IPS-18a (cell line): ENCODE data around the gene TRAK1.

ENCODE experiments used
- H3K27ac ChIP-seq: one replicate; pipeline ENCODE4 v1.5.1; 2013; ENCODE audit warnings: low read length
- H3K27me3 ChIP-seq: one replicate; pipeline ENCODE4 v1.6.1; 2013; ENCODE audit warnings: mild to moderate bottlenecking, low read length; ENCODE audit not compliant: control insufficient read depth, insufficient read depth
- H3K36me3 ChIP-seq: one replicate; pipeline ENCODE4 v1.6.1; 2013; ENCODE audit warnings: low read depth, low read length; ENCODE audit not compliant: control insufficient read depth
- H3K4me1 ChIP-seq: one replicate; pipeline ENCODE4 v1.6.1; 2013; ENCODE audit warnings: low read depth, low read length; ENCODE audit not compliant: control insufficient read depth
- H3K4me3 ChIP-seq: one replicate; pipeline ENCODE4 v1.5.1; 2013; ENCODE audit warnings: low read length
- H3K9ac ChIP-seq: one replicate; pipeline ENCODE4 v1.6.1; 2013; ENCODE audit warnings: mild to moderate bottlenecking, low read length, moderate library complexity
- H3K9me3 ChIP-seq: one replicate; pipeline ENCODE4 v1.6.1; 2013; ENCODE audit warnings: low read depth, low read length; ENCODE audit not compliant: control insufficient read depth

The TRAK1 gene

DNA sequence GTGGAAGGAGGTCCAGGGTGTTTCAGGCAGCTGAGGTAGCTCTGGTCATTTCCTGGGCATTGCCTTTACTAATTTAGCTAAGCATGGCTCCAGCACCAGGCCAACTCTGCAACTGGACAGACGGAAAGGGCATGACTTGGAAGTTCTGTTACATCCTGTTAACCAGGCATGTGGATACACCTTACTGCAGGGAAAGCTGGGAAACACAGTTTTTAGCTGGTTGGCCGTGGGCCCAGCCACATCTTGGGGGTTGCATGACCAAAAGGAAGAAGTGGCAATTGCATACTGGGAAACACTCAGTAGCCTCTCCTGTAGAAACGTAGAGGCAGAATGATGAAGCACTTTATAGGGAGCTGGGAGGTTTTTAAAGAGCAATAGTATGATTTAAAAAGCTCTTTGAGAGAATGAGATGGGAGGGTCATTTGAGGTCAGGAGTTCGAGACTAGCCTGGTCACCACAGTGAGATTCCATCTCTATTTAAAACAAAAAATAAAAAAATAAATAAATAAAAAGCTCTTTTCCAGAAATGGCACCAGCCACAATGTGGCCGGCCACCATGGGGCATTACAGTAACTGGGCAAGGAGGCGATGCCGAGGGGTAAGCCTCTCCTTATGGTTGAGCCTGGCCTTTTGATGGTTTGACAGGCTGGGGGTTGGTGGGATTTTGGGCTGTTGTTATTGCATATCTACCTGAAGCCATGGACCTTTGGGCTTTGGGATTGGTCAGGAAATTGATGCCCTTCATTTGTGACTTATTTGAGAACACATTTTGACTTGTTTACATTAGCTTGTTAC lies 28.6 kb downstream of the TRAK1 start:
- Histone ChIP-seq H3K9me3 (no peaks in the 10 kb centered on the region), H3K36me3 (no peaks in the 10 kb centered on the region), H3K27me3 (no peaks in the 10 kb centered on the region), H3K4me3 (no peak overlapping the region), H3K9ac (no peak overlapping the region), H3K4me1 (peaks cover 7% of the 10 kb centered on the region), H3K27ac (no peak overlapping the region)

DNA sequence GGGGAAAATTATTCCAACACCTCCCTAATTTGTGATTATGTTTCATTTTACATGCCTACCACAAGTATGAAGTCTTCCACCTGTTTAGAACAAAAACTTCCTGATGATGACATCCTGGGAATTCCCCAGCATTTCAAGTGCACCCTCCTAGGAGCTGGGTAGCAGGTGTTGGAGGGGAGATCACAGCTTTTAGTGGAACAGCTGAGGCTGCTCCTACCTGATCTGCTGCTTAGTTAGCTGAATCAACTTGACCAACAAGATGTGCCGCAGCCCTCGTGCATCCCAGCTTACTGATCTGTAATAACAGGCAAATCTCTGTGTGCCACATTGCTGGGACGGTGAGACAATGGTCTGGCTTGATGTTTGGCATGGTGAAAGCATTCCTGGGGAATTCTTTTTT lies 29.7 kb downstream of the TRAK1 start:
- Histone ChIP-seq H3K4me3 (no peak overlapping the region), H3K27ac (no peak overlapping the region), H3K27me3 (no peaks in the 10 kb centered on the region), H3K9ac (no peak overlapping the region), H3K36me3 (no peaks in the 10 kb centered on the region), H3K9me3 (no peaks in the 10 kb centered on the region), H3K4me1 (peaks cover 7% of the 10 kb centered on the region)

DNA sequence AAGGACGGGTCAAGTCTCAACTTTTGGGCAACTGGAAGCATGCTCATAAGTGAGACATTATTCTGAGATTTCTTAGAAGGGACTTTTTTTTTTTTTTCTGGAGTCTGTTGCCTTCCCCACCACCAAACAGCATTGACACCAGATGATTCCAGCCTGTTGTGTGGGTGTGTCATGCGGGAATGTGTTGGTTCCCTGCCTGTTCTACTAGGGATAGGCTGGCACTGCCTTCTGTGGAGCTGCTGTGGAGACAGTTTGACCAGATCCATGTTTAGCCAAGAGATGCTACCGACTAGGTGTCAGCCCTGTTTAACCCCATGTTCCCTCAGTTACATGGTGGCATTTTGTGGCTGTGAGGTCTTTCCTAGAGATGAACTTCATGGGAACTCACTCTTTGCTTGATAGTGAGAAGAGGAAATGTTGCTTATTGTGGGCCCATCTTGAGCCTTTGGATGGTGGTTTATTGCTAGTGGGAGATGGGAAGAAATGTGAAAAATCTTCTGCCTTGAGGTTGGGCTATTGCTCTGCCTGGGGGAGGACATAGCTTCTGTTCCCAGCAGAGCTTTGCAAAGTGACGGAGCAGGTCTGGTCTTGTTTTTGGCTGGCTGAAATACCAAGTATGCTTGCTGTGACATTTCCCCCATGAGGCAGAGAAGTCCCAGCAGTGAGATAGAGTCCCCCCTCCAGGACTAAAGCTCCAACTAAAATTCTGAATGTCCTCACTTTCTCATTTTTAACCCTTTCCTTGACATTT lies 31.3 kb downstream of the TRAK1 start:
- no peaks in the 10 kb centered on the region for H3K36me3 ChIP-seq
- H3K4me1 ChIP-seq: peaks cover 7% of the 10 kb centered on the region
- H3K9ac ChIP-seq: no peak overlapping the region
- H3K4me3 ChIP-seq: no peak overlapping the region
- no peak overlapping the region for H3K27ac ChIP-seq
- no peaks in the 10 kb centered on the region for H3K9me3 ChIP-seq
- H3K27me3 ChIP-seq: no peaks in the 10 kb centered on the region

DNA sequence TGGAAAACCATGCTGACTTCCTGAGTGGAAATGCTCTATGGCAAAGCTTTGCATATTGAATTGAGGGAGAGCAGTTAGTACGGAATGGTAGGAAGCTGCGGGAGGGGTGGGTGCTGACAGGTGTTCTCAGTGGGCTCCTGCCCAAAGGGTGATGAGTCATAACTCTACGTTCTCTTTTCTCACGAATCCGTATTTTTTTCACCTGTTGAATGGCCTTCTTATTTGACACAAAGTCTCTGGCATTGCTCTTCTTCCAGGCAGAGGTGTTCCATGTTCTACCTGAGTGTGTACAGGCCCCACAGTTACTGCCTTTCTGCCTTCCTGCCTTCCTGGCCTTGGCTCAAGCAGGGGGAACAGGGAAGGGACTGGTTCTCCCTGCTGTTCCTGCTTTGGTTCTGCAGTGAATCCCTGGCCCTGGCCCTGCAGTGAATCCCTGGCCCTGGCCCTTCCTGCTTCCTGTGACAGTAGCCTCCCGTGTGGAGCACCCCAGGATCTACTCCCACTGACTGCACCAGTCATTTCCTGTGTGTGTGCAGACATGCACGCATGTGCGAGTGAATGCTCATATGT lies 31.9 kb downstream of the TRAK1 start:
- H3K36me3 ChIP-seq: no peaks in the 10 kb centered on the region
- H3K4me3 ChIP-seq: no peak overlapping the region
- peaks cover 7% of the 10 kb centered on the region for H3K4me1 ChIP-seq
- H3K27me3 ChIP-seq: no peaks in the 10 kb centered on the region
- H3K9me3 ChIP-seq: no peaks in the 10 kb centered on the region
- H3K27ac ChIP-seq: no peak overlapping the region
- H3K9ac ChIP-seq: no peak overlapping the region

DNA sequence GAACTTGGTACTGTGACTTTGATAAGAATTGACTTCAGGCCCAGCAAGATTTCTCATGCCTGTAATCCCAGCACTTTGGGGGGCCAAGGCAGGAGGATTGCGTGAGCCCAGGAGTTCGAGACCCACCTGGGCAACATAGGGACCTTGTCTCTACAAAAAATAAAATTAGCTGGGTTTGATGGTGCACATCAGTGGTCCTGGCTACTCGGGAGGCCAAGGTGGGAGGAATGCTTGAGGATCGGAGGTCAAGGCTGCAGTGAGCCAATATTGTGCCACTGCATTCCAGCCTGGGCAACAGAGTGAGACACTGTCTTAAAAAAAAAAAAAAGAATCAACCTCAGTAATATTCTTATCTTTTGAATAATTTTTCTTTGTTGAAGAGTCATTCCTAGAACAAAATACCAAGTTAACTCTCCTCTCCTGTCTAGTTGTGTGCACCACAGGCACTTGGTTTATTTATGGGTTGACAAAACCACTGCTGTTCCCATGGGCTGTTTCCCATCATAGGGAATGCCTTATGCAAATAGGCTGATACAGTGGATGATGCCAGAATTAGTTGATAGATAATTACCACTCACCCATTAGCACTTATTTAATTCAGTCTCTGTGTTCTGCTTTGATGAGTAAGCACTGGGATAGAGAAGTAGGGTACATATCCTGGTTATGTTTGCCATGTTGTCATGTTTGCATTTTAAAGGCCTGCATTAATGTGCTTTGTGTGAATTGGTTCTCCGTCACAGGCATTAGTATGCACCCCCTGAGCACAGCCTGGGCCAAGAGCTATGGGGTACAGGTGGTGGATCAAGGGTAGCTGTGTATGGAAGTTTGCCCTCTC lies 32.9 kb downstream of the TRAK1 start:
- Histone ChIP-seq H3K9ac (no peak overlapping the region), H3K27ac (no peak overlapping the region), H3K4me3 (no peak overlapping the region), H3K36me3 (no peaks in the 10 kb centered on the region), H3K4me1 (peaks cover 7% of the 10 kb centered on the region), H3K27me3 (no peaks in the 10 kb centered on the region), H3K9me3 (no peaks in the 10 kb centered on the region)

DNA sequence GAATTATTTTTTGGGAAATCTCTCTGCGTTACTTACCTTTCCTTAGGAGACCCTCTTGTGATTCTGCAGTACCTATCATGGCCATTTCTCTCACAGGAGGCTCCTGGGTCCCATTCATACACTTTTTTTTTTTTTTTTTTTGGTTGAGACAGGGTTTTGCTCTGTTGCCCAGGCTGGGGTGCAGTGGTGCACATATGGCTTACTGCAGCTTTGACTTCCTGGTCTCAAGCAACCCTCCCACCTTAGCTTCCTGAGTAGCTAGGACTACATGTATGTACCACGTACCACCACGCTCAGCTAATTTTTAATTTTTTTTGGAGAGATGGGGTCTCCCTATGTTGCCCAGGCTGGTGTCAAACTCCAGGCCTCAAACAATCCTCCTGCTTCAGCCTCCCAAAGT lies 36.1 kb downstream of the TRAK1 start:
- Histone ChIP-seq H3K27me3 (no peaks in the 10 kb centered on the region), H3K36me3 (no peaks in the 10 kb centered on the region), H3K9me3 (no peaks in the 10 kb centered on the region), H3K4me3 (no peak overlapping the region), H3K4me1 (peaks cover 14% of the 10 kb centered on the region), H3K9ac (no peak overlapping the region), H3K27ac (no peak overlapping the region)

DNA sequence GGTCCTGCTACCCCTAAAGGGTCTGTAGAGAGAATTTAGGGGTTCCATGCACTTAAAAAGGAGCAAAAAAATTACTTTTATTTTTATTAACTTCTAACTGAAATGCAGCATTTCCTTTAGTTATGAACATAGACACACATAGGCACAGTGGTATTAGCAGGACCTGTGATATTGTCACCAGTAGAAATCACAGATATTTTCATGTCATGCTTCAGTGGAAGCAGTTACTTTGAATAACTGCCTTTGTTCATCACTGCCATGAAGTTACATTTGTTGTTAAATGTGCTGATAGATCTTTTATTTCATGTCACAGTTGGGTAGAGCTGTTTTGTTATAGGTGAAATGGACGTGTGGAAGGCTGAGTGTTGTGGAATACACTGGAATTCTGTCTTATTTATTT lies 37.4 kb downstream of the TRAK1 start:
- Histone ChIP-seq H3K4me3 (no peak overlapping the region), H3K27me3 (no peaks in the 10 kb centered on the region), H3K9me3 (no peaks in the 10 kb centered on the region), H3K27ac (no peak overlapping the region), H3K9ac (no peak overlapping the region), H3K36me3 (no peaks in the 10 kb centered on the region), H3K4me1 (peaks cover 7% of the 10 kb centered on the region)

DNA sequence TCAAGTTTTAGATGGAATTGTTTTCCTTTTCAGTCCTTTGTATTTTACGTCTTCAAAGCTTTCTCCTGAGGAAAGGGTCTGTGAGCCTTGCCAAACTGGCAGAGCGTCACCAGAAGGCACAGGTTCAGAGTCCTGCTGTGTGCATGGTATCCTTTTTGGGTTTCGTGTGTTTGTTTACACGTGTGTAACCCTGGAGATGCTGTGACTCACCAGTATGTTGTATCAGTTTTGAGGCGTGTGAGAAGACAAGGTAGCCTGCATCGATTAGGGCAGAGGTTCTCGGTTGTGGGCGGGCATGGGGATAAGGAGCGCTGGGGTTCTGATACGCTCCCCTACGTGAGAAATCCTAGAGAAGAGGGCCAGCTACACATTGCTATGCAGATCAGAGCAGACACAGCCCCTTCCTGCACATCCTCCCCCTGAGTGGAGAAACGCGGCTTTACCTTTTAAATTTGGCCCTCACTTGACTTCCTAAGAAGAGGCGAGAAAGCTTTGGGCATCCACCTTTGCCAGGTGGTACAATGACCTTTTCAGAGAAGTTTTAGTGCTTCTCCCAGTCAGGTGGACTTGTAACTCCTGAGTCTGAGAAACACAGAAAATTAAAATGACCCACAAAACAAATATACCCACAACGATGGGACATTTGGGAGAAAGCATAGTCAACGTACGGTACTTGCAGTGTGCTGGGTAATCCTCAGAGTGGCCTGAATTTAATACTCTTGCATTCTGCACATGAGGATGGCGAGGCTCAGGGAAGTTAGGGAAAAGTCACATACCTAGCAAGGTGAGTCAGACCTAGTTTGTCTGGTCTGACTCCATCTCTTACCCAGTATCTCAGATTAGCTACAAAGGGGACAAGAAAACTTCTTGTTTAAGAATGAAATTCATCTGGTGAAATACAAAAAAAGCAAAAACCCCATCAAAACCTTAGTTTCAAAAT lies 38.1 kb downstream of the TRAK1 start:
- H3K4me1 ChIP-seq: peaks cover 7% of the 10 kb centered on the region
- H3K9me3 ChIP-seq: no peaks in the 10 kb centered on the region
- H3K9ac ChIP-seq: no peak overlapping the region
- H3K4me3 ChIP-seq: no peak overlapping the region
- peak overlapping the region; percentile 10 for H3K27ac ChIP-seq
- H3K27me3 ChIP-seq: no peaks in the 10 kb centered on the region
- H3K36me3 ChIP-seq: no peaks in the 10 kb centered on the region

DNA sequence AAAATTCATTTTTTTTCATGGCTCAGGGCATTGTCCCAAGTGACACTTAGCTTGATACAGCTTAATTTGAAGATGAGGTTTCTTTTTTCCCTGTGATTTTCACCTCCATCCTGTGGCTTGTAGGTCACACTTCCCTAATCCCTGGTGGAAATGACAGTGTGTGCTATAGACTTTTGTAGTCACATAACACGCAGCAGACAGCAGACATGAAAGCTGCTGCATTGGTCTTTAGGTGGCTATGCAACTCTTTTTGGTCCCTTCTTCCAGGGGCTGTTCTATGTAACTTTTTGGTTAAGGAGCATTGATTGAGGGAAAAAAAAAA lies 38.8 kb downstream of the TRAK1 start:
- Histone ChIP-seq H3K27ac (no peak overlapping the region), H3K4me1 (peaks cover 7% of the 10 kb centered on the region), H3K27me3 (no peaks in the 10 kb centered on the region), H3K9me3 (no peaks in the 10 kb centered on the region), H3K36me3 (no peaks in the 10 kb centered on the region), H3K4me3 (no peak overlapping the region), H3K9ac (no peak overlapping the region)

DNA sequence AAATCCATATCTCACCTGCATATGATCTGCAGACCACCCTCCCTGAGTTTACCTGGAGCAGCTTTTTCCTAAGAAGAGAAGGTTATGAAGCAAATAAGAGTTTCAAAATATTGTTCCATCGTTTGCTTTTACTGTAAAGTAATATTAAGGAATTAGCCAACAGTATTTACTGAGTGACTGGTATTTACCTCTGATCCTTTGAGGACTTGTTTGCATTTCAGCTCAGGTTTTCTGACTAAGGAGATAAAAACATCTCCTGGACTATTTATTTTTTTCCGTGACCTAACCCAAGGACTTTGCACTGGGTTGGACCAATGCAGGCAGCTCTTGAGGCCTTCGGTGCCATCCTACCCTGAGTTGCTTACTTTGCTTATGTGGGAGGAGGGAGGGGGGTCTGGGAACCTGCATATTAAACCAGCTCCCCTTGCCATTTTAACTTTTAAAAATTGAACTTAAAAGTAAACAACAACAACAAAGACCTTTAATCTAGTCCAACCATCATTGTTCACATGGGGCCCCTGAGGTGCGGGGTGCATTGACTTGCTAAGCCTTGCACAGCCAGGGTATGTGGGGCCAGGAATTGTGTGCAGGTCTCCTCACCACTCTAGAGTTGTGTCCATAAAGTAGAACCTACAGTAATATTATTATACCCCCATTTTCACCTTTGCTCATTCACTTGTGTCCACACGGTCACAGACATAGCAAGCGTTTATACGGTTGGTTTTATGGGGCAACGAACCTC lies 39.3 kb downstream of the TRAK1 start:
- Histone ChIP-seq H3K9me3 (no peaks in the 10 kb centered on the region), H3K4me1 (peaks cover 7% of the 10 kb centered on the region), H3K9ac (no peak overlapping the region), H3K4me3 (no peak overlapping the region), H3K27me3 (no peaks in the 10 kb centered on the region), H3K27ac (no peak overlapping the region), H3K36me3 (no peaks in the 10 kb centered on the region)
